GM23338 (cell line): ENCODE data around the gene RNF11. TPM values are rescaled to one million over a fixed set of nuclear protein-coding genes. Genes with fewer than 3 reads are reported as not detected.

ENCODE experiments used
- ATAC-seq: fragments of 200-7000 bp; cut with Tn5 transposase; 3 replicates; pipeline ENCODE4 v1.9.1; 2020
- DNase-seq: peaks from one replicate; pipeline ENCODE4 v3.0.0-alpha.2; 2015; ENCODE audit warnings: low spot score
- H2AFZ ChIP-seq: fragments of 200-600 bp; sonication (generic); 2 replicates; pipeline ENCODE4 v1.8.0; 2016; ENCODE audit warnings: antibody characterized with exemption, mild to moderate bottlenecking, moderate library complexity
- H3F3A ChIP-seq: fragments of 200-600 bp; sonication (generic); replicated peaks from 2 replicates; pipeline ENCODE4 v1.8.0; 2017; ENCODE audit warnings: antibody characterized with exemption, mixed run types, low read depth
- H3K27ac ChIP-seq: fragments of 200-600 bp; sonication (generic); 2 replicates; pipeline ENCODE4 v1.6.1; 2016; ENCODE audit warnings: low read depth
- H3K27me3 ChIP-seq: fragments of 200-600 bp; sonication (generic); 2 replicates; pipeline ENCODE4 v1.8.0; 2016; ENCODE audit warnings: mild to moderate bottlenecking, mixed run types, moderate library complexity; ENCODE audit not compliant: insufficient read depth
- H3K36me3 ChIP-seq: fragments of 200-600 bp; sonication (generic); 2 replicates; pipeline ENCODE4 v1.8.0; 2016; ENCODE audit warnings: mild to moderate bottlenecking; ENCODE audit not compliant: insufficient read depth
- H3K4me1 ChIP-seq: fragments of 200-600 bp; sonication (generic); 2 replicates; pipeline ENCODE4 v1.8.0; 2016; ENCODE audit warnings: mild to moderate bottlenecking, moderate library complexity; ENCODE audit not compliant: insufficient read depth
- H3K4me2 ChIP-seq: fragments of 200-600 bp; sonication (generic); 2 replicates; pipeline ENCODE4 v1.7.1; 2017; ENCODE audit warnings: mixed run types
- H3K4me3 ChIP-seq: fragments of 200-600 bp; sonication (generic); 2 replicates; pipeline ENCODE4 v1.6.1; 2016; ENCODE audit warnings: mixed run types
- H3K79me2 ChIP-seq: fragments of 200-600 bp; sonication (generic); replicated peaks from 2 replicates; pipeline ENCODE4 v1.8.0; 2017; ENCODE audit warnings: mild to moderate bottlenecking; ENCODE audit not compliant: insufficient read depth
- H3K9me2 ChIP-seq: fragments of 200-600 bp; sonication (generic); 2 replicates; pipeline ENCODE4 v1.8.0; 2017; ENCODE audit not compliant: insufficient read depth
- H4K20me1 ChIP-seq: fragments of 200-600 bp; sonication (generic); replicated peaks from 2 replicates; pipeline ENCODE4 v1.8.0; 2017; ENCODE audit warnings: mild to moderate bottlenecking; ENCODE audit not compliant: insufficient read depth
- H3K27ac Mint-ChIP-seq: 2 replicates; pipeline ENCODE4 v1.8.0; 2020; ENCODE audit warnings: inconsistent platforms, mild to moderate bottlenecking, moderate library complexity, mixed read lengths
- H3K27me3 Mint-ChIP-seq: 3 replicates; pipeline ENCODE4 v1.8.0; 2022; ENCODE audit warnings: low read depth, mild to moderate bottlenecking, moderate library complexity, mixed read lengths, inconsistent platforms; ENCODE audit not compliant: insufficient read depth, poor library complexity
- H3K36me3 Mint-ChIP-seq: 3 replicates; pipeline ENCODE4 v1.8.0; 2021; ENCODE audit warnings: low read depth, mild to moderate bottlenecking, inconsistent platforms, moderate library complexity, mixed read lengths
- H3K4me1 Mint-ChIP-seq: 3 replicates; pipeline ENCODE4 v1.8.0; 2020; ENCODE audit warnings: mild to moderate bottlenecking, inconsistent platforms, mixed read lengths
- H3K4me3 Mint-ChIP-seq: 3 replicates; pipeline ENCODE4 v1.8.0; 2021; ENCODE audit warnings: moderate library complexity, mild to moderate bottlenecking, inconsistent platforms, mixed read lengths
- H3K9me3 Mint-ChIP-seq: 3 replicates; pipeline ENCODE4 v1.8.0; 2020; ENCODE audit warnings: moderate library complexity, mild to moderate bottlenecking, inconsistent platforms, mixed read lengths
- CREB1 ChIP-seq: fragments of 250-450 bp; sonication (Bioruptor Pico); IDR thresholded peaks from 2 replicates; pipeline ENCODE4 v1.5.0; 2020; ENCODE audit warnings: low read depth, mild to moderate bottlenecking, moderate library complexity
- EZH2 ChIP-seq: fragments of 200-600 bp; sonication (generic); IDR thresholded peaks from one replicate; pipeline ENCODE4 v1.8.0; 2017; ENCODE audit warnings: antibody characterized with exemption, mild to moderate bottlenecking, low read depth; ENCODE audit not compliant: unreplicated experiment
- EZH2phosphoT487 ChIP-seq: fragments of 200-600 bp; sonication (generic); IDR thresholded peaks from one replicate; pipeline ENCODE4 v1.8.1; 2018; ENCODE audit warnings: antibody characterized with exemption; ENCODE audit not compliant: unreplicated experiment
- JUNB ChIP-seq: IDR thresholded peaks from one replicate; pipeline ENCODE4 v1.6.1; 2016; ENCODE audit warnings: antibody characterized with exemption; ENCODE audit not compliant: unreplicated experiment
- NANOG ChIP-seq: IDR thresholded peaks from 2 replicates; pipeline ENCODE4 v1.6.1; 2016; ENCODE audit warnings: antibody characterized with exemption, borderline replicate concordance
- POLR2AphosphoS5 ChIP-seq: IDR thresholded peaks from 2 replicates; pipeline ENCODE4 v1.6.1; 2016; ENCODE audit warnings: antibody characterized with exemption, low read depth
- STAT1 ChIP-seq: IDR thresholded peaks from one replicate; pipeline ENCODE4 v1.6.1; 2016; ENCODE audit warnings: antibody characterized with exemption; ENCODE audit not compliant: unreplicated experiment
- ZNF114 ChIP-seq: fragments of 250-450 bp; sonication (Bioruptor Pico); IDR thresholded peaks from 2 replicates; pipeline ENCODE4 v1.5.0; 2020; ENCODE audit warnings: mild to moderate bottlenecking, moderate library complexity
- ZNF331 ChIP-seq: fragments of 250-450 bp; sonication (Bioruptor Pico); IDR thresholded peaks from 2 replicates; pipeline ENCODE4 v1.5.0; 2020; ENCODE audit warnings: low read depth, mild to moderate bottlenecking, moderate library complexity
- ZNF462 ChIP-seq: fragments of 250-450 bp; sonication (Bioruptor Pico); IDR thresholded peaks from 2 replicates; pipeline ENCODE4 v1.5.0; 2020; ENCODE audit warnings: mild to moderate bottlenecking, moderate library complexity
- polyA plus RNA-seq: library from polyadenylated mRNA; unstranded; fragments of >200 nt; fragmentation: Nextera tagmentation; extraction: Ambion mirVana; gene quantifications from 2 replicates; pipeline ENCODE4 v1.2.1, GENCODE V29; 2016
- total RNA-seq: library from RNA; depleted of rRNA; stranded (reverse); fragments of >200 nt; shearing (Covaris generic); gene quantifications from 2 replicates; pipeline ENCODE4 v1.2.3, GENCODE V29; 2014
- TF ChIP-seq, protein P1 (sequence below): IDR thresholded peaks from one replicate; pipeline ENCODE4 v1.6.1; 2018; ENCODE audit warnings: antibody characterized with exemption; ENCODE audit not compliant: unreplicated experiment
- TF ChIP-seq, protein P2 (sequence below): IDR thresholded peaks from 2 replicates; pipeline ENCODE4 v1.6.1; 2016; ENCODE audit warnings: antibody characterized with exemption
- TF ChIP-seq, protein P3 (sequence below), 2 experiments: fragments of 200-600 bp in 1 of 2; sonication (generic) in 1 of 2; conservative IDR thresholded peaks; 2 replicates each; pipeline versions ENCODE4 v1.5.1 to v1.6.1; 2016 to 2017; ENCODE audit warnings: antibody characterized with exemption in 2 of 2, low read depth in 2 of 2, mild to moderate bottlenecking in 2 of 2, moderate library complexity in 1 of 2

Gene RNF11
- total and polyA plus RNA-seq, 2 experiments from 2014 or later, result 22.3 to 43.0 TPM

- Mint-ChIP-seq H3K4me1 (peaks cover 26% of the 10 kb centered on the region), H3K4me3 (no peak overlapping the region), H3K36me3 (no peaks in the 10 kb centered on the region), H3K9me3 (no peaks in the 10 kb centered on the region), H3K27me3 (peaks cover 8% of the 10 kb centered on the region), H3K27ac (no peak overlapping the region)
- H3K9me2 ChIP-seq, result no peaks in the 10 kb centered on the region
- peaks cover 60% of the 10 kb centered on the region for H3K79me2 ChIP-seq
- no peaks in the 10 kb centered on the region for H3F3A ChIP-seq
- peaks cover 27% of the 10 kb centered on the region for H4K20me1 ChIP-seq
- no peak overlapping the region for H2AFZ ChIP-seq
- no peak for ATAC-seq
- TF ChIP-seq EZH2phosphoT487 (no peak), ZNF331 (no peak), ZNF114 (CRISPR knock-in tag) (no peak), EZH2 (no peak), ZNF462 (CRISPR knock-in tag) (no peak), JUNB (no peak), POLR2AphosphoS5 (no peak), CREB1 (CRISPR knock-in tag) (no peak), NANOG (no peak), STAT1 (no peak)
- TF ChIP-seq, protein P1, sequence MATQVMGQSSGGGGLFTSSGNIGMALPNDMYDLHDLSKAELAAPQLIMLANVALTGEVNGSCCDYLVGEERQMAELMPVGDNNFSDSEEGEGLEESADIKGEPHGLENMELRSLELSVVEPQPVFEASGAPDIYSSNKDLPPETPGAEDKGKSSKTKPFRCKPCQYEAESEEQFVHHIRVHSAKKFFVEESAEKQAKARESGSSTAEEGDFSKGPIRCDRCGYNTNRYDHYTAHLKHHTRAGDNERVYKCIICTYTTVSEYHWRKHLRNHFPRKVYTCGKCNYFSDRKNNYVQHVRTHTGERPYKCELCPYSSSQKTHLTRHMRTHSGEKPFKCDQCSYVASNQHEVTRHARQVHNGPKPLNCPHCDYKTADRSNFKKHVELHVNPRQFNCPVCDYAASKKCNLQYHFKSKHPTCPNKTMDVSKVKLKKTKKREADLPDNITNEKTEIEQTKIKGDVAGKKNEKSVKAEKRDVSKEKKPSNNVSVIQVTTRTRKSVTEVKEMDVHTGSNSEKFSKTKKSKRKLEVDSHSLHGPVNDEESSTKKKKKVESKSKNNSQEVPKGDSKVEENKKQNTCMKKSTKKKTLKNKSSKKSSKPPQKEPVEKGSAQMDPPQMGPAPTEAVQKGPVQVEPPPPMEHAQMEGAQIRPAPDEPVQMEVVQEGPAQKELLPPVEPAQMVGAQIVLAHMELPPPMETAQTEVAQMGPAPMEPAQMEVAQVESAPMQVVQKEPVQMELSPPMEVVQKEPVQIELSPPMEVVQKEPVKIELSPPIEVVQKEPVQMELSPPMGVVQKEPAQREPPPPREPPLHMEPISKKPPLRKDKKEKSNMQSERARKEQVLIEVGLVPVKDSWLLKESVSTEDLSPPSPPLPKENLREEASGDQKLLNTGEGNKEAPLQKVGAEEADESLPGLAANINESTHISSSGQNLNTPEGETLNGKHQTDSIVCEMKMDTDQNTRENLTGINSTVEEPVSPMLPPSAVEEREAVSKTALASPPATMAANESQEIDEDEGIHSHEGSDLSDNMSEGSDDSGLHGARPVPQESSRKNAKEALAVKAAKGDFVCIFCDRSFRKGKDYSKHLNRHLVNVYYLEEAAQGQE, result no peak
- TF ChIP-seq, protein P2, sequence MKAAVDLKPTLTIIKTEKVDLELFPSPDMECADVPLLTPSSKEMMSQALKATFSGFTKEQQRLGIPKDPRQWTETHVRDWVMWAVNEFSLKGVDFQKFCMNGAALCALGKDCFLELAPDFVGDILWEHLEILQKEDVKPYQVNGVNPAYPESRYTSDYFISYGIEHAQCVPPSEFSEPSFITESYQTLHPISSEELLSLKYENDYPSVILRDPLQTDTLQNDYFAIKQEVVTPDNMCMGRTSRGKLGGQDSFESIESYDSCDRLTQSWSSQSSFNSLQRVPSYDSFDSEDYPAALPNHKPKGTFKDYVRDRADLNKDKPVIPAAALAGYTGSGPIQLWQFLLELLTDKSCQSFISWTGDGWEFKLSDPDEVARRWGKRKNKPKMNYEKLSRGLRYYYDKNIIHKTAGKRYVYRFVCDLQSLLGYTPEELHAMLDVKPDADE, result no peak
- TF ChIP-seq, protein P3, sequence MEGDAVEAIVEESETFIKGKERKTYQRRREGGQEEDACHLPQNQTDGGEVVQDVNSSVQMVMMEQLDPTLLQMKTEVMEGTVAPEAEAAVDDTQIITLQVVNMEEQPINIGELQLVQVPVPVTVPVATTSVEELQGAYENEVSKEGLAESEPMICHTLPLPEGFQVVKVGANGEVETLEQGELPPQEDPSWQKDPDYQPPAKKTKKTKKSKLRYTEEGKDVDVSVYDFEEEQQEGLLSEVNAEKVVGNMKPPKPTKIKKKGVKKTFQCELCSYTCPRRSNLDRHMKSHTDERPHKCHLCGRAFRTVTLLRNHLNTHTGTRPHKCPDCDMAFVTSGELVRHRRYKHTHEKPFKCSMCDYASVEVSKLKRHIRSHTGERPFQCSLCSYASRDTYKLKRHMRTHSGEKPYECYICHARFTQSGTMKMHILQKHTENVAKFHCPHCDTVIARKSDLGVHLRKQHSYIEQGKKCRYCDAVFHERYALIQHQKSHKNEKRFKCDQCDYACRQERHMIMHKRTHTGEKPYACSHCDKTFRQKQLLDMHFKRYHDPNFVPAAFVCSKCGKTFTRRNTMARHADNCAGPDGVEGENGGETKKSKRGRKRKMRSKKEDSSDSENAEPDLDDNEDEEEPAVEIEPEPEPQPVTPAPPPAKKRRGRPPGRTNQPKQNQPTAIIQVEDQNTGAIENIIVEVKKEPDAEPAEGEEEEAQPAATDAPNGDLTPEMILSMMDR (conservative IDR thresholded peaks at IDR 0.05; ENCODE audit: low read depth in 2 of 2), result no peak
- peaks cover 15% of the 10 kb centered on the region; the same call in 1 of the 2 replicates for H3K27me3 ChIP-seq
- peak overlapping the region; percentile 99 for H3K4me2 ChIP-seq
- no peak overlapping the region for H3K27ac ChIP-seq
- no peaks in the 10 kb centered on the region for H3K36me3 ChIP-seq
- peaks cover 34% of the 10 kb centered on the region for H3K4me1 ChIP-seq
- peak overlapping the region; percentile 96 for H3K4me3 ChIP-seq
- DNase-seq, result no peak
Observed at GRCh38 chr1:51237351-51238033, 1.4 kb downstream of the RNF11 start.
